ENCODE results near the gene CHMP4B.

DNA sequence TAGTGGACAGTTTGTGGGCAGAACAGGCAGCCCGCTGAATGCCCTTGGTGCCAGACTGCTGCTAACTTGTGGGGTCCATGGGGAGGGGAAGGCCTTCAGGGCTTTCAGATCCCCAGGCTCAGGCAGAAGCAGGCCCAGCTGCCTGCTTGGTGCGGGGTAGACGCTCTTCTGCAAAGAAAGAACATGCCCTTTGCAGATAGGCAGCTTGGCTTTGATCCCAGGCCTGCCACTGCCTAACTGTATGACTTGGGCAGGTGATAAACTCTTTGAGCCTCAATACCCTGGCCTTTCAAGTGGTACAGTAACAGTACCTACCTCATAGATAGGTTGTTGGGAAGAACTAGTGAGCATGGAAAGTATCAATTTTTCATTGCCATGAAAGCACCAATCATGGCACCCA lies 28.4 kb downstream of the CHMP4B start:
- TF ChIP-seq POLR2A (IDR thresholded peaks at IDR 0.05) = no peak
- TF ChIP-seq, protein P1, sequence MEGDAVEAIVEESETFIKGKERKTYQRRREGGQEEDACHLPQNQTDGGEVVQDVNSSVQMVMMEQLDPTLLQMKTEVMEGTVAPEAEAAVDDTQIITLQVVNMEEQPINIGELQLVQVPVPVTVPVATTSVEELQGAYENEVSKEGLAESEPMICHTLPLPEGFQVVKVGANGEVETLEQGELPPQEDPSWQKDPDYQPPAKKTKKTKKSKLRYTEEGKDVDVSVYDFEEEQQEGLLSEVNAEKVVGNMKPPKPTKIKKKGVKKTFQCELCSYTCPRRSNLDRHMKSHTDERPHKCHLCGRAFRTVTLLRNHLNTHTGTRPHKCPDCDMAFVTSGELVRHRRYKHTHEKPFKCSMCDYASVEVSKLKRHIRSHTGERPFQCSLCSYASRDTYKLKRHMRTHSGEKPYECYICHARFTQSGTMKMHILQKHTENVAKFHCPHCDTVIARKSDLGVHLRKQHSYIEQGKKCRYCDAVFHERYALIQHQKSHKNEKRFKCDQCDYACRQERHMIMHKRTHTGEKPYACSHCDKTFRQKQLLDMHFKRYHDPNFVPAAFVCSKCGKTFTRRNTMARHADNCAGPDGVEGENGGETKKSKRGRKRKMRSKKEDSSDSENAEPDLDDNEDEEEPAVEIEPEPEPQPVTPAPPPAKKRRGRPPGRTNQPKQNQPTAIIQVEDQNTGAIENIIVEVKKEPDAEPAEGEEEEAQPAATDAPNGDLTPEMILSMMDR (IDR thresholded peaks at IDR 0.05) = no peak
